Parathyroid adenoma (tissue), 2 donors: ENCODE results near the gene BRSK1.

ENCODE experiments used
- H2AFZ ChIP-seq: fragments of 300-600 bp; sonication (generic); one replicate; pipeline ENCODE4 v1.7.0; 2017; ENCODE audit warnings: antibody characterized with exemption, mild to moderate bottlenecking
- H3K27ac ChIP-seq: fragments of 300-600 bp; sonication (generic); one replicate; pipeline ENCODE4 v1.7.0; 2017
- H3K27me3 ChIP-seq: fragments of 300-600 bp; sonication (generic); one replicate; pipeline ENCODE4 v1.7.0; 2017; ENCODE audit warnings: low read length; ENCODE audit not compliant: control insufficient read depth, insufficient read depth
- H3K36me3 ChIP-seq: fragments of 300-600 bp; sonication (generic); one replicate; pipeline ENCODE4 v1.7.0; 2017; ENCODE audit warnings: low read length; ENCODE audit not compliant: control insufficient read depth, insufficient read depth
- H3K4me1 ChIP-seq: fragments of 300-600 bp; sonication (generic); one replicate; pipeline ENCODE4 v1.7.0; 2017; ENCODE audit warnings: control low read depth
- H3K4me2 ChIP-seq: fragments of 300-600 bp; sonication (generic); one replicate; pipeline ENCODE4 v1.7.0; 2017; ENCODE audit warnings: low read length
- H3K4me3 ChIP-seq: fragments of 300-600 bp; sonication (generic); one replicate; pipeline ENCODE4 v1.7.0; 2017; ENCODE audit warnings: low read depth, low read length
- H3K79me2 ChIP-seq: fragments of 300-600 bp; sonication (generic); one replicate; pipeline ENCODE4 v1.7.0; 2017; ENCODE audit warnings: control low read depth
- H3K9ac ChIP-seq: fragments of 300-600 bp; sonication (generic); one replicate; pipeline ENCODE4 v1.7.0; 2017; ENCODE audit warnings: mild to moderate bottlenecking
- H3K9me3 ChIP-seq: fragments of 300-600 bp; sonication (generic); one replicate; pipeline ENCODE4 v1.7.0; 2017; ENCODE audit warnings: low read length; ENCODE audit not compliant: control insufficient read depth
- TF ChIP-seq, protein P1 (sequence below): fragments of 300-600 bp; sonication (generic); IDR thresholded peaks from one replicate; pipeline ENCODE4 v1.7.0; 2017; ENCODE audit warnings: antibody characterized with exemption, mild to moderate bottlenecking
- donor health status: primary hyperparathyroidism.

The BRSK1 gene

DNA sequence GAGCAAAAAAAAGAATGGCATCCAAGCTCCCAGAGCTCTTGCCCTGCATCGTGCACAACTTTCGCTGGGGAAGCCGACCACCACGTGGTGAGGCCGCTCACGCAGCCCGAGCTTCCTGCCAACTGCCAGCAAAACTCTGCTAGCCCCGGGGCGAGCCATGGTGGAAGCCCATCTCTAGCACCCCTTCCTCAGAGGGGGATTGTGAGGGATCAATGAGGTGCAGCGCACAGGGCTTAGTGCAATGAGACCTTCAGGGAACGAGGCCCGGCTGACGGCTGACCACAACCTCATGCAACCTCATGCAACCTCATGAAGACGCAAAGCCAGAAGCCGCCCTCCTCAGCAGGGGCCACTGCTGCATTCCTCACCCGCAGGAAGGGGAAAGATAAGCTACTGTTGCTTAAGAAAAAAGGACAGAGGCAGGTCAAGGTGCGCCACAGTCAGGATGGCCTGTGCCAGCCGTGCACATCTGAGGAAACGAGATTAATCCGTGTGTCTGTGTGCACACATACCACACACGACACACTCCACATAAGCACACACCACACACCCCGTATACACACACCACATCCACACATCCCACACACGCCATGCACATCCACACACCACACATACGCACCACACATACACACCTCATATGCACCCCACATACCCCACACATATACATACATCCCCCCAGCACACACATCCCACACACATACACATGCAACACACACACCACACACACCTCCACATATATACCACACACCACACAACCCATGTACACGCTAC, 13.4 kb upstream of the BRSK1 start:
- no peak overlapping the region for H3K4me2 ChIP-seq
- H3K9ac ChIP-seq = no peak overlapping the region
- no peaks in the 10 kb centered on the region for H3K4me1 ChIP-seq
- H3K27ac ChIP-seq = no peak overlapping the region
- H3K79me2 ChIP-seq = peaks cover 17% of the 10 kb centered on the region
- no peaks in the 10 kb centered on the region for H3K9me3 ChIP-seq
- no peaks in the 10 kb centered on the region for H3K27me3 ChIP-seq
- H3K4me3 ChIP-seq = no peak overlapping the region
- H2AFZ ChIP-seq = no peak overlapping the region
- no peaks in the 10 kb centered on the region for H3K36me3 ChIP-seq
- TF ChIP-seq, protein P1, sequence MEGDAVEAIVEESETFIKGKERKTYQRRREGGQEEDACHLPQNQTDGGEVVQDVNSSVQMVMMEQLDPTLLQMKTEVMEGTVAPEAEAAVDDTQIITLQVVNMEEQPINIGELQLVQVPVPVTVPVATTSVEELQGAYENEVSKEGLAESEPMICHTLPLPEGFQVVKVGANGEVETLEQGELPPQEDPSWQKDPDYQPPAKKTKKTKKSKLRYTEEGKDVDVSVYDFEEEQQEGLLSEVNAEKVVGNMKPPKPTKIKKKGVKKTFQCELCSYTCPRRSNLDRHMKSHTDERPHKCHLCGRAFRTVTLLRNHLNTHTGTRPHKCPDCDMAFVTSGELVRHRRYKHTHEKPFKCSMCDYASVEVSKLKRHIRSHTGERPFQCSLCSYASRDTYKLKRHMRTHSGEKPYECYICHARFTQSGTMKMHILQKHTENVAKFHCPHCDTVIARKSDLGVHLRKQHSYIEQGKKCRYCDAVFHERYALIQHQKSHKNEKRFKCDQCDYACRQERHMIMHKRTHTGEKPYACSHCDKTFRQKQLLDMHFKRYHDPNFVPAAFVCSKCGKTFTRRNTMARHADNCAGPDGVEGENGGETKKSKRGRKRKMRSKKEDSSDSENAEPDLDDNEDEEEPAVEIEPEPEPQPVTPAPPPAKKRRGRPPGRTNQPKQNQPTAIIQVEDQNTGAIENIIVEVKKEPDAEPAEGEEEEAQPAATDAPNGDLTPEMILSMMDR = no peak

- H3K4me1 ChIP-seq = no peaks in the 10 kb centered on the region
- no peaks in the 10 kb centered on the region for H3K27me3 ChIP-seq
- peaks cover 12% of the 10 kb centered on the region for H3K79me2 ChIP-seq
- TF ChIP-seq, protein P1 = no peak
- H3K27ac ChIP-seq = no peak overlapping the region
- H3K4me2 ChIP-seq = no peak overlapping the region
- no peaks in the 10 kb centered on the region for H3K9me3 ChIP-seq
- H2AFZ ChIP-seq = no peak overlapping the region
- H3K9ac ChIP-seq = no peak overlapping the region
- no peaks in the 10 kb centered on the region for H3K36me3 ChIP-seq
- H3K4me3 ChIP-seq = no peak overlapping the region
Observed at GRCh38 chr19:55272142-55272541, 11.7 kb upstream of the BRSK1 start.

- no peaks in the 10 kb centered on the region for H3K9me3 ChIP-seq
- H3K36me3 ChIP-seq = no peaks in the 10 kb centered on the region
- no peak overlapping the region for H3K4me3 ChIP-seq
- H2AFZ ChIP-seq = no peak overlapping the region
- H3K4me1 ChIP-seq = no peaks in the 10 kb centered on the region
- no peak overlapping the region for H3K9ac ChIP-seq
- TF ChIP-seq, protein P1 = no peak
- no peak overlapping the region for H3K27ac ChIP-seq
- H3K27me3 ChIP-seq = no peaks in the 10 kb centered on the region
- no peak overlapping the region for H3K4me2 ChIP-seq
- peaks cover 9% of the 10 kb centered on the region for H3K79me2 ChIP-seq
Observed at GRCh38 chr19:55273978-55274707, 9.7 kb upstream of the BRSK1 start.

GRCh38 chr19:55275851-55276719, 7.7 kb upstream of the BRSK1 start:
- Histone ChIP-seq H3K4me3 (no peak overlapping the region), H3K36me3 (no peaks in the 10 kb centered on the region), H2AFZ (no peak overlapping the region), H3K9me3 (no peaks in the 10 kb centered on the region), H3K4me2 (no peak overlapping the region), H3K4me1 (peaks cover 7% of the 10 kb centered on the region), H3K27me3 (no peaks in the 10 kb centered on the region), H3K9ac (no peak overlapping the region), H3K79me2 (peaks cover 9% of the 10 kb centered on the region), H3K27ac (no peak overlapping the region)
- TF ChIP-seq, protein P1 = no peak
